ENCODE results near the gene CR1L. TPM values are rescaled to one million over a fixed set of nuclear protein-coding genes. Genes with fewer than 3 reads are reported as not detected.

Gene CR1L
- polyA plus RNA-seq, 1 donor from 2014 or later = not detected

GRCh38 chr1:207666342-207666741 lies 21.4 kb downstream of the CR1L start:
- H3K9me3 ChIP-seq (ENCODE audit: low read length) = no peaks in the 10 kb centered on the region
- no peaks in the 10 kb centered on the region for H3F3A ChIP-seq (ENCODE audit: insufficient read depth, low read length, poor library complexity, severe bottlenecking)
- no peaks in the 10 kb centered on the region for H3K79me2 ChIP-seq (replicated peaks; ENCODE audit: insufficient read depth, low read length)
- no peak overlapping the region for H3K9ac ChIP-seq (ENCODE audit: low read length)
- H3K9me2 ChIP-seq (ENCODE audit: insufficient read depth, low read length) = no peaks in the 10 kb centered on the region
- TF ChIP-seq SMC3 (conservative IDR thresholded peaks at IDR 0.05; ENCODE audit: poor library complexity) (no peak), EZH2 (IDR thresholded peaks at IDR 0.05; ENCODE audit: borderline replicate concordance, insufficient read depth, low read length, poor library complexity, severe bottlenecking) (no peak), POLR2AphosphoS5 (IDR thresholded peaks at IDR 0.05) (no peak), REST (IDR thresholded peaks at IDR 0.05; ENCODE audit: borderline replicate concordance) (no peak), TAF1 (IDR thresholded peaks at IDR 0.05; ENCODE audit: low read depth) (no peak), CTCF (IDR thresholded peaks at IDR 0.05; ENCODE audit: poor library complexity, severe bottlenecking) (no peak), MXI1 (conservative IDR thresholded peaks at IDR 0.05; ENCODE audit: poor library complexity, severe bottlenecking) (no peak), EP300 (conservative IDR thresholded peaks at IDR 0.05; ENCODE audit: poor library complexity, severe bottlenecking) (no peak), RAD21 (conservative IDR thresholded peaks at IDR 0.05) (no peak)
- no peaks in the 10 kb centered on the region for H3K27me3 ChIP-seq (ENCODE audit: insufficient read depth, low read depth, low read length)
- no peak overlapping the region for H3K27ac ChIP-seq (ENCODE audit: low read length)
- H3K36me3 ChIP-seq (ENCODE audit: insufficient read depth, low read length) = no peaks in the 10 kb centered on the region
- no peak overlapping the region for H3K4me2 ChIP-seq (ENCODE audit: low read length)
- H3K4me3 ChIP-seq (ENCODE audit: low read length) = no peak overlapping the region
- no peaks in the 10 kb centered on the region for H4K20me1 ChIP-seq (ENCODE audit: insufficient read depth)
- no peak overlapping the region for H2AFZ ChIP-seq (ENCODE audit: low read depth, low read length)

GRCh38 chr1:207669528-207670009 lies 24.6 kb downstream of the CR1L start:
- no peaks in the 10 kb centered on the region for H4K20me1 ChIP-seq (ENCODE audit: insufficient read depth)
- H2AFZ ChIP-seq (ENCODE audit: low read depth, low read length) = no peak overlapping the region
- no peaks in the 10 kb centered on the region for H3K36me3 ChIP-seq (ENCODE audit: insufficient read depth, low read length)
- H3K9ac ChIP-seq (ENCODE audit: low read length) = no peak overlapping the region
- no peak overlapping the region for H3K27ac ChIP-seq (ENCODE audit: low read length)
- no peaks in the 10 kb centered on the region for H3K79me2 ChIP-seq (replicated peaks; ENCODE audit: insufficient read depth, low read length)
- no peaks in the 10 kb centered on the region for H3K9me2 ChIP-seq (ENCODE audit: insufficient read depth, low read length)
- H3F3A ChIP-seq (ENCODE audit: insufficient read depth, low read length, poor library complexity, severe bottlenecking) = no peaks in the 10 kb centered on the region
- H3K4me3 ChIP-seq (ENCODE audit: low read length) = no peak overlapping the region
- no peaks in the 10 kb centered on the region for H3K27me3 ChIP-seq (ENCODE audit: insufficient read depth, low read depth, low read length)
- no peak overlapping the region for H3K4me2 ChIP-seq (ENCODE audit: low read length)
- no peak for TF ChIP-seq EP300 (conservative IDR thresholded peaks at IDR 0.05; ENCODE audit: poor library complexity, severe bottlenecking)
- TF ChIP-seq TAF1 (IDR thresholded peaks at IDR 0.05; ENCODE audit: low read depth) = no peak
- no peak for TF ChIP-seq MXI1 (conservative IDR thresholded peaks at IDR 0.05; ENCODE audit: poor library complexity, severe bottlenecking)
- H3K9me3 ChIP-seq (ENCODE audit: low read length) = no peaks in the 10 kb centered on the region
